ENCODE results near the gene CERS4. TPM values are rescaled to one million over a fixed set of nuclear protein-coding genes. Genes with fewer than 3 reads are reported as not detected.
"Not testable (repeated sequence)": the region's sequence is repeated elsewhere in the genome, so short reads cannot be mapped to it uniquely, and the experiment has no call there.

Gene CERS4
- total RNA-seq, 1 experiment from 2014 or later, result 7.2 TPM

DNA sequence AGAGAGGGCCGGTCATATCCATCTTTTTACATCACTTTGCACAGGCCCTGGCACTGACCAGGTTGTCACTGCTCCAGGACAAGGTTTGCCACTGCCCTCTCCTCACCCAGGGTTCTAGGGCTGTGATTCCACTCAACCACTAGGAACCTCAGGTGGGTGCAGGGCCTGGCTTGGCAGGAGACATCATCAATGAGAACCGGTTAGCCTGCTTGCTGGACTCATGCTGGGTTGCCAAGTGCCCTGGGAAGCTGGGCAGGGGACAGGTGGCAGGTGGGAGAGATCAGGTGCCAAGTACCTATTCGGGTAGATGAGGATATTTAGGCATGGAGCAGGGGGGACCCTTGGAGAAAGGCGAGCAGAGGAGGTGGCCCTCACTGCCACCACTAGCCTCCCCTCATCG is 4.2 kb upstream of the CERS4 start:
- no peaks in the 10 kb centered on the region for H3K9me2 ChIP-seq (ENCODE audit: insufficient read depth)
- H2AFZ ChIP-seq, result no peak overlapping the region
- intact Hi-C loops (cut with micrococcal nuclease; ENCODE audit: unreplicated experiment), result no loop called here
- H3K27me3 ChIP-seq (ENCODE audit: insufficient read depth, low read depth), result no peaks in the 10 kb centered on the region
- peak overlapping the region; percentile 32 for H3K4me2 ChIP-seq
- no peaks in the 10 kb centered on the region for H3K9me3 ChIP-seq (ENCODE audit: insufficient read depth, low read depth)
- no peaks in the 10 kb centered on the region for H3K36me3 ChIP-seq (ENCODE audit: low read depth)
- H3F3A ChIP-seq (ENCODE audit: insufficient read depth, low read depth), result peaks cover 34% of the 10 kb centered on the region
- no peaks in the 10 kb centered on the region; the same call in 1 of the 2 replicates for H3K79me2 ChIP-seq (ENCODE audit: low read depth)
- peak; percentile 46 to 85 for DNase-seq
- TF ChIP-seq, protein P1, sequence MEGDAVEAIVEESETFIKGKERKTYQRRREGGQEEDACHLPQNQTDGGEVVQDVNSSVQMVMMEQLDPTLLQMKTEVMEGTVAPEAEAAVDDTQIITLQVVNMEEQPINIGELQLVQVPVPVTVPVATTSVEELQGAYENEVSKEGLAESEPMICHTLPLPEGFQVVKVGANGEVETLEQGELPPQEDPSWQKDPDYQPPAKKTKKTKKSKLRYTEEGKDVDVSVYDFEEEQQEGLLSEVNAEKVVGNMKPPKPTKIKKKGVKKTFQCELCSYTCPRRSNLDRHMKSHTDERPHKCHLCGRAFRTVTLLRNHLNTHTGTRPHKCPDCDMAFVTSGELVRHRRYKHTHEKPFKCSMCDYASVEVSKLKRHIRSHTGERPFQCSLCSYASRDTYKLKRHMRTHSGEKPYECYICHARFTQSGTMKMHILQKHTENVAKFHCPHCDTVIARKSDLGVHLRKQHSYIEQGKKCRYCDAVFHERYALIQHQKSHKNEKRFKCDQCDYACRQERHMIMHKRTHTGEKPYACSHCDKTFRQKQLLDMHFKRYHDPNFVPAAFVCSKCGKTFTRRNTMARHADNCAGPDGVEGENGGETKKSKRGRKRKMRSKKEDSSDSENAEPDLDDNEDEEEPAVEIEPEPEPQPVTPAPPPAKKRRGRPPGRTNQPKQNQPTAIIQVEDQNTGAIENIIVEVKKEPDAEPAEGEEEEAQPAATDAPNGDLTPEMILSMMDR (conservative IDR thresholded peaks at IDR 0.05), result no peak
- no peak for TF ChIP-seq EZH2 (IDR thresholded peaks at IDR 0.05; ENCODE audit: low read depth)
- peaks cover 46% of the 10 kb centered on the region for H3K4me1 ChIP-seq (replicated peaks; ENCODE audit: insufficient read depth)
- no TSS peak for BruUV-seq (replicated peaks)
- POLR2A ChIA-PET (ENCODE audit: unreplicated experiment), result no interaction called here
- no peaks in the 10 kb centered on the region for H4K20me1 ChIP-seq (ENCODE audit: insufficient read depth)
- CTCF ChIA-PET, result no interaction called here
- H3K27ac ChIP-seq, result peak overlapping the region; percentile 21
- no peak overlapping the region for H3K4me3 ChIP-seq

DNA sequence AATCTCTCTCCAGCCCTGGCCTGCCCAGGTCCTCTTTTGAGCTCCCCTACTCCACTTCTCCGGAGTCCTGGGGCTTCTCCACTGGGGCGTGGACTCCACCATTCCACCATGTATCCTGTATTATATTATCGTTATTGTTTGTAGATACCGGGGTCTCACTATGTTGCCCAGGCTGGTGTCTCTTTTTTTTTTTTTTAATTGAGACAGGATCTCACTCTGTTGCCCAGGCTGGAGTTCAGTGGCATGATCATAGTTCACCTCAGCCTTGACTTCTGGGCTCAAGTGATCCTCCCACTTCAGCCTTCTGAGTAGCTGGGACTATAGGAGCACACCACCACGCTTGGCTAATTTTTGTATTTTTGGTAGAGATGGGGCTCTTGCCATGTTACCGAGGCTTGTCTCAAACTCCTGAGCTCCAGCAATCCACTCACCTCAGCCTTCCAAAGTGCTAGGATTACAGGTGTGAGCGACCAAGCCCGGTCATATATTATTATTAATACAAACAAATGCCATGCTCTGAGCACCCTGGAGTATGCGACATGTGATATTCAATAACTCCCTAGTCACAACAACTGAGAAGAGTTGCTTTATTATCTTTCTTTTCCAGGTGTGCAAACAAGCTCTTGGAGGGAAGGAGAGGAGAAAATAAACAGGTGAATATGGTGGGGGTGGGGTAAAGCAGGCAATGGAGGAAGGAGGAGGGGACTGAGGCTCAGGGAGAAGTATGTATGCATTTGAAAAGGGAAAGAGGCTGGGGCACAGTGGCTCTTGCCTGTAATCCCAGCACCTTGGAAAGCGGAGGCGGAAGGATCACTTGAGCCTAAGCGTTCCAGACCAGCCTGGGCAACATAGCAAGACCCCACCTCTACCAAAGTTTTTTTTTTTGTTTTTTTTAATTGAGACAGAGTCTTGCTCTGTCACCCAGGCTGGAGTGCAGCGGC is 2.8 kb upstream of the CERS4 start:
- Histone ChIP-seq H3K4me3 (no peak overlapping the region), H3K79me2 (ENCODE audit: low read depth) (no peaks in the 10 kb centered on the region; the same call in 1 of the 2 replicates), H3K36me3 (ENCODE audit: low read depth) (no peaks in the 10 kb centered on the region), H3K9me3 (ENCODE audit: insufficient read depth, low read depth) (no peaks in the 10 kb centered on the region), H3K27ac (no peak overlapping the region), H3K27me3 (ENCODE audit: insufficient read depth, low read depth) (no peaks in the 10 kb centered on the region), H3F3A (ENCODE audit: insufficient read depth, low read depth) (peaks cover 34% of the 10 kb centered on the region), H3K9me2 (ENCODE audit: insufficient read depth) (no peaks in the 10 kb centered on the region), H2AFZ (no peak overlapping the region), H3K4me2 (no peak overlapping the region), H3K4me1 (replicated peaks; ENCODE audit: insufficient read depth) (peaks cover 53% of the 10 kb centered on the region), H4K20me1 (ENCODE audit: insufficient read depth) (no peaks in the 10 kb centered on the region)
- ChIA-PET CTCF (no interaction called here), POLR2A (ENCODE audit: unreplicated experiment) (no interaction called here)
- TF ChIP-seq, protein P1 (conservative IDR thresholded peaks at IDR 0.05), result no peak
- intact Hi-C loops (cut with micrococcal nuclease; ENCODE audit: unreplicated experiment), result no loop called here
- DNase-seq, result no peak
- BruUV-seq (replicated peaks), result no TSS peak

DNA sequence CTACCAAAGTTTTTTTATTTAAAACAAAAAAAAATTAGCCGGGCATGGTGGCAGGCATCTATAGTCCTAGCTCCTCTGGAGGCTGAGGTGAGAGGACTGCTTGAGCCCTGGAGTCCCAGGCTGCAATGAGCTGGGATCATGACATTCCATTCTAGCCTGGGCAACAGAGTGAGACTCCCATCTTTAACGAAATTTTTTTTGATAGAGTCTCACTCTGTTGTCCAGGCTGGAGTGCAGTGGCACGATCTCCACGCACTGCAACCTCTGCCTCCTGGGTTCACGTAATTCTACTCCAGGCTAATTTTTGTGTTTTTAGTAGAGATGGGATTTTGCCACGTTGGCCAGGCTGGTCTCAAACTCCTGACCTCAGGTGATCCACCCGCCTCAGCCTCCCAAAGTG is 1.8 kb upstream of the CERS4 start:
- peaks cover 34% of the 10 kb centered on the region for H3F3A ChIP-seq (ENCODE audit: insufficient read depth, low read depth)
- H3K36me3 ChIP-seq (ENCODE audit: low read depth); H3K4me2 ChIP-seq; H3K9me3 ChIP-seq (ENCODE audit: insufficient read depth, low read depth); H3K9me2 ChIP-seq (ENCODE audit: insufficient read depth); POLR2A ChIA-PET (ENCODE audit: unreplicated experiment); DNase-seq; H2AFZ ChIP-seq; BruUV-seq (replicated peaks); intact Hi-C loops (cut with micrococcal nuclease; ENCODE audit: unreplicated experiment); H3K4me3 ChIP-seq; H4K20me1 ChIP-seq (ENCODE audit: insufficient read depth); H3K27me3 ChIP-seq (ENCODE audit: insufficient read depth, low read depth); H3K79me2 ChIP-seq (ENCODE audit: low read depth); CTCF ChIA-PET; H3K27ac ChIP-seq: not testable (repeated sequence)
- peaks cover 53% of the 10 kb centered on the region for H3K4me1 ChIP-seq (replicated peaks; ENCODE audit: insufficient read depth)
